GM12801 (cell line): ENCODE data around the gene CNPY1.

Source experiments
- TF ChIP-seq, protein P1 (sequence below): IDR thresholded peaks from one replicate; pipeline ENCODE4 v1.5.1; 2011; ENCODE audit warnings: control low read depth; ENCODE audit not compliant: insufficient read length; ENCODE audit errors: extremely low read depth

CNPY1 gene

GRCh38 chr7:155544485-155544884 is 1.9 kb downstream of the CNPY1 start:
- TF ChIP-seq, protein P1, sequence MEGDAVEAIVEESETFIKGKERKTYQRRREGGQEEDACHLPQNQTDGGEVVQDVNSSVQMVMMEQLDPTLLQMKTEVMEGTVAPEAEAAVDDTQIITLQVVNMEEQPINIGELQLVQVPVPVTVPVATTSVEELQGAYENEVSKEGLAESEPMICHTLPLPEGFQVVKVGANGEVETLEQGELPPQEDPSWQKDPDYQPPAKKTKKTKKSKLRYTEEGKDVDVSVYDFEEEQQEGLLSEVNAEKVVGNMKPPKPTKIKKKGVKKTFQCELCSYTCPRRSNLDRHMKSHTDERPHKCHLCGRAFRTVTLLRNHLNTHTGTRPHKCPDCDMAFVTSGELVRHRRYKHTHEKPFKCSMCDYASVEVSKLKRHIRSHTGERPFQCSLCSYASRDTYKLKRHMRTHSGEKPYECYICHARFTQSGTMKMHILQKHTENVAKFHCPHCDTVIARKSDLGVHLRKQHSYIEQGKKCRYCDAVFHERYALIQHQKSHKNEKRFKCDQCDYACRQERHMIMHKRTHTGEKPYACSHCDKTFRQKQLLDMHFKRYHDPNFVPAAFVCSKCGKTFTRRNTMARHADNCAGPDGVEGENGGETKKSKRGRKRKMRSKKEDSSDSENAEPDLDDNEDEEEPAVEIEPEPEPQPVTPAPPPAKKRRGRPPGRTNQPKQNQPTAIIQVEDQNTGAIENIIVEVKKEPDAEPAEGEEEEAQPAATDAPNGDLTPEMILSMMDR, result no peak

- TF ChIP-seq, protein P1, result no peak
Observed at GRCh38 chr7:155543926-155544325, 2.4 kb downstream of the CNPY1 start.

DNA sequence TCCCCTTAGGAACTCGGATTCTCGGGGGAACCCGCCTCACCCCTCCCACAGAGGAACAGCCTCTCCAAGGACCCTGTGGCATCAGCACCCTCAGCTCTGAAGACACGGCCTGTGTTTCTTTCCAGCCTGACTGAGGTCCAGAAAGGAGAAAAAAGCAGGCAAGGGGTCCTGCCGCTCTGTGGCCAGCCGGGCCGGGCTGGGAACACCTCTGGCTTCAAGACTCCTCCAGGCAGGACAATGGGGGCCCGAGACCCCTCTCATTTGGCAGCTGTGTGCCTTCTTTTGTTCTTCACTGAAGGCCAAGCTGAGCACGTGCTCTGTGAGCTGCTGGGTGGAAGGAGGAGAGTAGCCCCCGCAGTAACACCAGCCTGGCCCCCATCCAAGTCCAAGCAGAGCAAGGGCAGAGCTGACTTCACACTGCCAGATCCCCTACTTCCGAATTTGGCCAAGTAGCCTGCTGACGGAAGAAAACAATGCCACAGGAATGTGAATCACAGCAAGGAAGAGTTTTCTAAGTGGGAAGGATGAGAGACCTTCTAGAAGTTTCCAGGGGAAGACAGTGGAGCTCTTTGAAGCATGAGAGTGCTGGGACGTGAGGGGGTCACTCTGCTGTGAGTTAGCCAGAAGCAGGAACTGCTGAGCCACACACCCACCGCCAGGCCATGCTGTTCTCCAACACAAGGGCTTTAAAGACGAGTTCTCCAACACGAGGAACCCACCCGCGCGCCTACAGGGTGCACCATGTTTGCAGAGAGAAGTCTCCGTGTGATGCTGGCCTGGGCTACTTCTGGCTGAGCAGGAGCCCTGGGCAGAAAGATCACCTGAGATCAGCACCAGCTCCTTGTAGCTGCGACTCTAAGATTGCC is 3.1 kb downstream of the CNPY1 start:
- TF ChIP-seq, protein P1, result no peak

DNA sequence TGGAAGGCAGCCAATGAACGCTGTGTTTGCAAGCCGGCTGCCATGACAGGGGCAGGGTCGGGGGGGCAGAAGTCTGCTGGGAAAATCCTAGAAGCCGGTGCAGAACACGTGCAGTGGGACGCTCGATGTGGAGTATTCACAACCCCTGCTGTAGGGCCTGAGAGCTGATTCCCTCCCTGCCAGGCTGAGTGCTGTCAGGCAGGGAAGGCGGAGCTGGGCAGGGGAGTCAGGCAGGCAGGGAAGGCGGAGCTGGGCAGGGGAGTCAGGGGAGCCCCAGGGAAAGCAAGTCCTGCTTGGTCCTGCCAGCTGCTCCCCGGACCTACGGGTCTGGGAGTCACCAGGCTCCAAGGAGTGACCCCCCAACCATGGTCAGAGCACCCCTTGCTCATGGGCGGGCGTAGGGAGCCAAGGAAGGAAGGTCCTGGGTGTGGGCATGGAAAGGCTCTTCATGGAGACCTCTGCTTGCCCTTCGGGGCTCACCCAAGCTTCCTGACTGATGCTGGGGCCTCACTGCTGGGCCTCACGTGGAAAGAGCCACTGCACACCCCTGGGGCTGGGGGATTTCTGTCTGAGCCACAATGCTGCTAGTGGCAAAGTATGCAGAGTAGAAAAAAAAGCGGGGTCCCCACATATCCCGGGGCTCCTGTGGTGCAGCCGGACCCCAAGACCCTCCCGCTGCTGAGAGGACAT is 4.2 kb downstream of the CNPY1 start:
- TF ChIP-seq, protein P1, result no peak

DNA sequence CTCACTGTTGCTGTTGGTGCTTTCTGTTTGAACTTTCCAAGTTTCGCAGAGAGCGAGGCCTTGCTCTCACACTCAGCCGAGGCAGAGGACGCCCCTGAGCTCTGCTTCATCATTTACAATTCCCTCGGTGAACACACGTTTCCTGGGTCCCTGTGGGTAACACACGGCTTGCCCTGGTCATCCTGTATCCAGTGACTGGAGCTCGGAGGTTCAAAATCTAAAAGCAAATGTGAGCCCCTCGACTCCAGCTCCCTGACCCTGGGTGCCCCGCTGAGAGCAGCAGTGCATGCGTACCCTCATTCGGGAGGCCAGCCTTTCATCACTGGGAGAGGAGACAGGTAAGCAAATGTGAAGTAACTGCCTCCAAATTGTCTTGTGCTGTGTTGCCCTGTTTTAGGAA is 5.8 kb downstream of the CNPY1 start:
- TF ChIP-seq, protein P1, result no peak

- TF ChIP-seq, protein P1, result no peak
Observed at GRCh38 chr7:155538293-155538692, 8.1 kb downstream of the CNPY1 start.

DNA sequence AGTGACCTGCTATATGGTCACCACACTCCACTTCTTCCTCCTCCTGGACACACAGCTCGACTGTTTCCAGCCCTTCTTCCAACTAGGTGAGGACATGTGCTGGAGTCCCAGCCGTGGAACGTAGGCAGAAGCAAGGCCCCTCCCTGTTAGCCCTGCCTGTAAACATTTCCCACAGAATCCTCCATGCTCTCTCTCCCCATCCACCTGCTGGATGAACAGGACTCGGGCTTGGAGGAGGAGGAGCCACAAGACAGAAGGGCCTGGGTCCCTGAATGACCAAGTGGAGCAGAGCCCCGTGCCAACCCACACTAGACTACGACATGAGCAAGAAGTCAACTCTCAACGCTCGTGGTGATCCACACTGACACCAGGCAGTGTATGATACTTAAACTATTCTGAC is 9.9 kb downstream of the CNPY1 start:
- TF ChIP-seq, protein P1, result no peak
